ENCODE results near the gene AOC2.

Gene AOC2

DNA sequence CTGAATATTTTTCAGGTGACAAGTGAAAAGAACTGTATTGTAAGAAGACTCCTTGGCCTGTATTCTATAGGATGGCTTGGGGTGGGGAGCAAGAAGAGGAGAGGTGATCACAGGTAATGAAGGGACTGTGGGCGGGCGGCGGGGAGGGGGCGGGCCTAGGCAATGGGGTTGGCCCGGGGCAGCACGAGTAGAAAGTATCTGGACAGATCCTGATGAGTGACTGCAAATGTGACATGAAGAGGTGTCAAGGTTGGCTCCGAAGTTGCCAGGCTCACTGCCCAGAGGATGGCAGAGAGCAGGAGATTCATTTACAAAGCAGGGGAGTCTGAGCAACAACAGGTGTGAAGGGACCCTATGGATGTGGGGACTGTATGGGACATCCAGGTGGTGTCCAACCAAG, 45.4 kb downstream of the AOC2 start:
- Histone ChIP-seq H3K36me3 (ENCODE audit: control insufficient read depth, low read length) (no peaks in the 10 kb centered on the region), H4K20me1 (ENCODE audit: control insufficient read depth, insufficient read depth, low read depth, low read length) (no peaks in the 10 kb centered on the region), H3K79me2 (ENCODE audit: control insufficient read depth, low read length) (no peaks in the 10 kb centered on the region), H3K9me3 (ENCODE audit: control insufficient read depth, insufficient read depth, low read length) (no peaks in the 10 kb centered on the region), H3K4me3 (ENCODE audit: low read length) (no peak overlapping the region), H3K4me2 (ENCODE audit: low read length) (no peak overlapping the region), H3K9me2 (replicated peaks; ENCODE audit: control insufficient read depth, low read length) (no peaks in the 10 kb centered on the region), H3K4me1 (ENCODE audit: control insufficient read depth, low read length) (peaks cover 8% of the 10 kb centered on the region), H3K27me3 (ENCODE audit: control insufficient read depth, low read length) (peaks cover 15% of the 10 kb centered on the region), H3F3A (ENCODE audit: control insufficient read depth, insufficient read depth) (no peaks in the 10 kb centered on the region), H3K27ac (ENCODE audit: low read depth, low read length) (no peak overlapping the region)
- no peak for TF ChIP-seq EZH2phosphoT487 (IDR thresholded peaks at IDR 0.05; ENCODE audit: borderline replicate concordance, low read length)
- TF ChIP-seq, protein P1, sequence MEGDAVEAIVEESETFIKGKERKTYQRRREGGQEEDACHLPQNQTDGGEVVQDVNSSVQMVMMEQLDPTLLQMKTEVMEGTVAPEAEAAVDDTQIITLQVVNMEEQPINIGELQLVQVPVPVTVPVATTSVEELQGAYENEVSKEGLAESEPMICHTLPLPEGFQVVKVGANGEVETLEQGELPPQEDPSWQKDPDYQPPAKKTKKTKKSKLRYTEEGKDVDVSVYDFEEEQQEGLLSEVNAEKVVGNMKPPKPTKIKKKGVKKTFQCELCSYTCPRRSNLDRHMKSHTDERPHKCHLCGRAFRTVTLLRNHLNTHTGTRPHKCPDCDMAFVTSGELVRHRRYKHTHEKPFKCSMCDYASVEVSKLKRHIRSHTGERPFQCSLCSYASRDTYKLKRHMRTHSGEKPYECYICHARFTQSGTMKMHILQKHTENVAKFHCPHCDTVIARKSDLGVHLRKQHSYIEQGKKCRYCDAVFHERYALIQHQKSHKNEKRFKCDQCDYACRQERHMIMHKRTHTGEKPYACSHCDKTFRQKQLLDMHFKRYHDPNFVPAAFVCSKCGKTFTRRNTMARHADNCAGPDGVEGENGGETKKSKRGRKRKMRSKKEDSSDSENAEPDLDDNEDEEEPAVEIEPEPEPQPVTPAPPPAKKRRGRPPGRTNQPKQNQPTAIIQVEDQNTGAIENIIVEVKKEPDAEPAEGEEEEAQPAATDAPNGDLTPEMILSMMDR (IDR thresholded peaks at IDR 0.05; ENCODE audit: low read depth, low read length, poor library complexity, severe bottlenecking): no peak

- Histone ChIP-seq H3K4me1 (ENCODE audit: control insufficient read depth, low read length) (peaks cover under 1% of the 10 kb centered on the region), H3K4me3 (ENCODE audit: low read length) (no peak overlapping the region)
- TF ChIP-seq EZH2phosphoT487 (IDR thresholded peaks at IDR 0.05; ENCODE audit: borderline replicate concordance, low read length): no peak
- TF ChIP-seq, protein P1 (IDR thresholded peaks at IDR 0.05; ENCODE audit: low read depth, low read length, poor library complexity, severe bottlenecking): no peak
Observed at GRCh38 chr17:42891539-42892152, 47.3 kb downstream of the AOC2 start.

GRCh38 chr17:42893359-42893758, 49.0 kb downstream of the AOC2 start:
- Histone ChIP-seq H3K27ac (ENCODE audit: low read depth, low read length) (no peak overlapping the region), H3K9me2 (replicated peaks; ENCODE audit: control insufficient read depth, low read length) (no peaks in the 10 kb centered on the region), H3K9me3 (ENCODE audit: control insufficient read depth, insufficient read depth, low read length) (no peaks in the 10 kb centered on the region), H3F3A (ENCODE audit: control insufficient read depth, insufficient read depth) (no peaks in the 10 kb centered on the region), H3K79me2 (ENCODE audit: control insufficient read depth, low read length) (no peaks in the 10 kb centered on the region), H3K36me3 (ENCODE audit: control insufficient read depth, low read length) (no peaks in the 10 kb centered on the region), H3K4me1 (ENCODE audit: control insufficient read depth, low read length) (no peaks in the 10 kb centered on the region), H3K4me2 (ENCODE audit: low read length) (no peak overlapping the region), H3K27me3 (ENCODE audit: control insufficient read depth, low read length) (peaks cover 15% of the 10 kb centered on the region), H3K4me3 (ENCODE audit: low read length) (no peak overlapping the region), H4K20me1 (ENCODE audit: control insufficient read depth, insufficient read depth, low read depth, low read length) (no peaks in the 10 kb centered on the region)
- TF ChIP-seq, protein P1 (IDR thresholded peaks at IDR 0.05; ENCODE audit: low read depth, low read length, poor library complexity, severe bottlenecking): no peak
- no peak for TF ChIP-seq EZH2phosphoT487 (IDR thresholded peaks at IDR 0.05; ENCODE audit: borderline replicate concordance, low read length)

More at GRCh38 chr17:42891539-42892152, 47.3 kb downstream of the AOC2 start:
- H3K36me3 ChIP-seq (ENCODE audit: control insufficient read depth, low read length): no peaks in the 10 kb centered on the region
- no peaks in the 10 kb centered on the region for H3K9me2 ChIP-seq (replicated peaks; ENCODE audit: control insufficient read depth, low read length)
- no peaks in the 10 kb centered on the region for H3K79me2 ChIP-seq (ENCODE audit: control insufficient read depth, low read length)
- no peaks in the 10 kb centered on the region for H4K20me1 ChIP-seq (ENCODE audit: control insufficient read depth, insufficient read depth, low read depth, low read length)
- H3K4me2 ChIP-seq (ENCODE audit: low read length): no peak overlapping the region
- H3K9me3 ChIP-seq (ENCODE audit: control insufficient read depth, insufficient read depth, low read length): no peaks in the 10 kb centered on the region
- no peaks in the 10 kb centered on the region for H3F3A ChIP-seq (ENCODE audit: control insufficient read depth, insufficient read depth)
- H3K27ac ChIP-seq (ENCODE audit: low read depth, low read length): no peak overlapping the region
- H3K27me3 ChIP-seq (ENCODE audit: control insufficient read depth, low read length): peaks cover 15% of the 10 kb centered on the region

Data from DOHH2 (cell line).